Mesenteric fat pad (tissue), 1 donor: Measurements from ENCODE around the gene DISC1. TPM values are rescaled to one million over a fixed set of nuclear protein-coding genes. Genes with fewer than 3 reads are reported as not detected.
"Not testable (repeated sequence)": the region's sequence is repeated elsewhere in the genome, so short reads cannot be mapped to it uniquely, and the experiment has no call there.

Experiments used
- DNase-seq: peaks from one replicate; pipeline ENCODE4 v3.0.0-alpha.2; 2020; ENCODE audit warnings: low spot score
- total RNA-seq: library from RNA; stranded (reverse); fragmentation: NEBNext Ultra II Directional; extraction: Animal tissue kit (Norgen Biotek cat#: 25700); gene quantifications from one replicate; pipeline ENCODE4 v1.2.1, GENCODE V29; 2021
- donor health status: DM: yes; HTN: yes; CAD: no.

Gene DISC1
- total RNA-seq, 1 donor from 2014 or later, result 13.0 TPM

DNA sequence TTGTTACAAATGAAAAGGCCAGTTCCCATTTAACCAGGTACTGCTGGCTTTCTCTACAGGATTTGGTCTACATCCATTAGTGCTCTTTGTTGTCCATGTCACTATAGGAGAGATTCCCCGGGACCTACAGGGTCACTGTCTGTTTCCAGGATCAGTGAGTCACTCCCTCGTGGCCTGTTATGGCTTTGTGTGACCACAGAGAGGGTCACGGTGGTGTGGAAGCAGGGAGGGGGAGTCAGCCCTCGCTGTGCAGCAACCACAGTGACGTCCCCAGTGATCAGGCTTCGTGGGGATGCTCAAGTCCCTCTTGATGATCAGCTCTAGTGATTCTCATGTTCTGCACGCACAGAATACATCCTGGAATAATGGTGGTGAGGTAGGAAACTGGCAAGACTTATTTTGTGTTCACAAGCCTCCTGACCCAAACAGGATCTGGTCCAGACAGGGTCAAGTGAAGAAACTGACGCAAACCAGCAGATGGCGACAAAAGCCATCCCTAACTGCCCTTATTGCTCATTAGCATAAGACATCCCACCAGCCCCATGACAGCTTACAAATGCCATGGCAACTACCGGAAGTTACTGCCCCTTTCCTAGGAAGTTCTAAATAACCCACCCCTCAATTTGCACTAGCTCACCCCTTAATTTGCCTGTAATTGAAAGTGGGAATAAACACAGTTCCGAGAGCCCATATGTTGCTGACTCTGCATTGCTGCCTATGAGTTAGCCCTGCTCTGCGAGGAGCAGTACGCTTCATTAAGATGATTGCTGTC is 98.5 kb downstream of the DISC1 start:
- DNase-seq, result no peak

DNA sequence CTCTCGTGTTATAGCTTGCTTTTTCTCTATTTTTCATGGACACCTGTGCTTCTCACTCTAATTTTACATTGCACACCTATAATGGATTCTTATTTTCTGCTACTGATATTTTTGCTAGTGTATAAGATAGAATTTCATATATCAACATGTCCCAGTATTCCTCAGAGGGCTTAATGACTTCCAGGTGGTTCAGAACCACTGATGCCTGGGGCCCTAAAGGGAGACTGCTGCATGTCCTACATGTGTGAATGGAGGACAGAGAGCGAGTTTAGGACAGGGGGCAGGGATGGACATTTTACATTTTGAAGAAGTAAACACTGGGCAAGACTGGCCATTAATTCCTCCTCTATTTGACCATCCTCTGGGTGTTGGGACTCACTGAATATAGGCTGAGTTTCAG is 100.6 kb downstream of the DISC1 start:
- DNase-seq, result no peak

DNA sequence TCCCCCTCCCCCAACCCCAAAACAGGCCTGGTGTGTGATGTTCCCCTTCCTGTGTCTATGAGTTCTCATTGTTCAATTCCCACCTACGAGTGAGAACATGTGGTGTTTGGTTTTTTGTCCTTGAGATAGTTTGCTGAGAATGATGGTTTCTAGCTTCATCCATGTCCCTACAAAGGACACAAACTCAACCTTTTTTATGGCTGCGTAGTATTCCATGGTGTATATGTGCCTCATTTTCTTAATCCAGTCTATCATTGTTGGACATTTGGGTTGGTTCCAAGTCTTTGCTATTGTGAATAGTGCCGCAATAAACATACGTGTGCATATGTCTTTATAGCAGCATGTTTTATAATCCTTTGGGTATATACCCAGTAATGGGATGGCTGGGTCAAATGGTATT is 102.4 kb downstream of the DISC1 start:
- DNase-seq, result not testable (repeated sequence)

DNA sequence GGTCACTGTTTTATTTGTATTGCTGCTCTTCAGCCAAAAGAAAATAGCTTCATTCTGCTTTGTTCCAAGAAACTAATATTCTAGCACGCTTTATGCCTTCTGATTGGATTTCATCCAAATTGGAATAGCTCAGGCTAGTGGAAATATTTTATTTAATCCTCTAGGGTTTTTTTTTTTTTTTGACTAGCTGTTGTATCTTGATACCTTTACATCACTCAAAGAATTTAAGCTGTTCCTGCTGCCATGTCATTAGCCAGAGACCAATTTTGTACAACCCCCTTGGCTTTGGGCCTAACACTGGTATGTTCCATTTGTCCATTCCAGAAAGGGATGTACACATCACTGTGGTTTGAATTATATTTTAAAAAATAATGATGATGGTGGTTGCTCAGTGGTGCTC is 103.0 kb downstream of the DISC1 start:
- no peak for DNase-seq

DNA sequence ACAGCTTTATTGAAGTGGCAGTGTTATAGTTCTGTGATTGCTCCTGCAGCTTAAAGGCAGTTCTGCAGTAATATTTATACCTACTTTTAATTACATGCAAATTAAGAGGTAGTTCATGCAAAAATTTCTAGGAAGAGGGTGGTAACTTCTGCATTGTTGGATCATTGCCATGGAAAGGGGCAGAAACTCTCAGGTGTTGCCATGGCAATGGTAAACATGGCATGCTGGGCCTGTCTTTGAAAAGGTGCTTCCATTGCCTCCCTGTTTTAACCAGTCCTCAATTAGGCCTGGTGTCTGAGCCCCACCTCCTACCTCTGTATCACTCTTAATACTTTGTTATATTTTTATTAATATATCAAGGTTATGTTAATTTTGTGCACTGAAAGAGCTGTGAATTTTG is 104.7 kb downstream of the DISC1 start:
- no peak for DNase-seq

GRCh38 chr1:231733063-231733462 is 106.5 kb downstream of the DISC1 start:
- DNase-seq, result no peak

- no peak for DNase-seq
Measured at GRCh38 chr1:231733672-231734071, 107.1 kb downstream of the DISC1 start.

- DNase-seq, result no peak
Measured at GRCh38 chr1:231734417-231734816, 107.8 kb downstream of the DISC1 start.

GRCh38 chr1:231735411-231735810 is 108.8 kb downstream of the DISC1 start:
- DNase-seq, result no peak

DNA sequence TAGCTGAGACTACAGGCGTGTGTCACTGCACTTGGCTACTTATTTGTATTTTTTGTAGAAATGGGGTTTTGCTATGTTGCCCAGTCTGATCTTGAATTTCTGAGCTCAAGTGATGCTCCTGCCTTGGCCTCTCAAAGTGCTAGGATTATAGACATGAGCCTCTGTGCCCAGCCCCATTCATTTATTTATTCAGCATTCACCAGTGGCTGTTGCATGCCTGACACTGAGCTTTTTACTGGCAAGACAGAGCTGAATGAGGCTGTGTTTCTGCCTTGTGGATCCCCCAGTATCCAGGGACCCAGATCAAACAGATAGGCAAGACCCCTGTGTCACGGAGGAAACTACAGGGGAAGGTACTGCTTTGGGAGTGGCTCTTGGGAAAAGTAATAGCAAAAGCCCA is 109.4 kb downstream of the DISC1 start:
- no peak for DNase-seq

- no peak for DNase-seq
Measured at GRCh38 chr1:231736464-231736863, 109.9 kb downstream of the DISC1 start.

DNA sequence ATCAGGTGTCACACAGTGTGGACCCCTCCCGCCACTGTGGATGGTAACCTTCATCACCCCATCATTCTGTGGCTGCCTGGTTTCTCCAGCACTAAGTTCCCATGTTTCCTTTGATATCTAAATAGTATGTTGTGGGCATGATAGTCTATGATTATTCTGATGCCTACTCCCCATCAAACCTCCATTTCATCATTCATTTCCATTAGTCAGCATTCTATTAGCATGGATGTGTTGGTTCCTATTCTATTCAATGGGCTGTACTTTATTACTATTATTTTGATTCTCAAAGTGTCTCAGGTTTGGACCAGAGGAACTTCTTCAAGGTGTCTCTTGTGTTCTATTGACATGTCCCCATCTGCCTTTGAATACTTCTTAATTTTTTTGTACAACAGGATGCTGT is 112.0 kb downstream of the DISC1 start:
- no peak for DNase-seq

GRCh38 chr1:231743966-231744365 is 117.4 kb downstream of the DISC1 start:
- no peak for DNase-seq

DNA sequence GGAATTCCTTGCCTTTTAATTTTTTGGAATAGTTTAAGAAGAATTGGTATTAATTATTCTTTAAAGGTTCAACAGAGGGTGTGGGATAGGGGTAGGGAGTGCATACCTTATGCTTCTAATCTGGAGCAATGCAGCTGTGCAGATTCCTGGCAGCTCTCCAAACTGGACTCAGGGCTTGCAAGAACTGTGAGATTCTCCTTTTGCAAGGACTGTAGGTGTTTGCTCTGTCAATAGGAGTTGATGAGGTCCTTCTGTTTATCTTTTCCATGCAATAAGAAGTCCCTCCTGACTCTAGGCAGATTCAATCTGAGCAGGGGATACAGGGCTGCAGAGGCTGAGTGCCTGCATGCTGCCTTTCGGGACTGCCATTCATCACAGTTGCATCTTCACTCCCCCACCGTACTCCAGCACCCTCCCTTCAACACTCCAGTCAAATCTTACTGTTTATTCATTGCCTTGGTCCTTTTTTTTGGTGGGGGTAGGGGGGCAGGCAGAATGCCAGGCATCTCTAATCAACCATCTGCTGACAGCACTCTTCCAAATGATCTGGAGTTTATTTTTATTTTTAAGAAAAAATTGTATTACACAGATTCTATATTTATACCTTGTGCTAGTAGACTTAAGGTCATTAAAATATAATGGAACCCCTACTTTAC is 122.3 kb downstream of the DISC1 start:
- no peak for DNase-seq

DNA sequence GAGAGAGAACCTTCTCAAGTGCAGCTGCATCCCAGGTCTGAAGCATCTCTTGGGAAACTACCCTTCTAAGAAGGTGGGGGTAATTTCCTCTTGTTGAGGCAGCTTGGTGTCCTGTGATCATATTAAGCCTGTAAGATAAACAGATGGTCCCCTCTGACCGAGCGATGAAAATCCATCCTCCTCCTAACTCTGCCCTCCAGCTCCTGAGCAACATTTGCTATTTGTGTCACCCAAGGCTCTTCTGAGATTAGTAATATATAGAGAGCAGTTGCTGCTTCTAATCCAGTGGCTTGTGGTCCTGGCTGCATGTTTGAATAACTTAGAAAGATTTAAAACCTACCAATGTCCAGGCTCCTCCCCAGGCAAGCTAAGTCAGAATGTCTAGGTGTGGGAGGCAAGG is 123.7 kb downstream of the DISC1 start:
- no peak for DNase-seq

DNA sequence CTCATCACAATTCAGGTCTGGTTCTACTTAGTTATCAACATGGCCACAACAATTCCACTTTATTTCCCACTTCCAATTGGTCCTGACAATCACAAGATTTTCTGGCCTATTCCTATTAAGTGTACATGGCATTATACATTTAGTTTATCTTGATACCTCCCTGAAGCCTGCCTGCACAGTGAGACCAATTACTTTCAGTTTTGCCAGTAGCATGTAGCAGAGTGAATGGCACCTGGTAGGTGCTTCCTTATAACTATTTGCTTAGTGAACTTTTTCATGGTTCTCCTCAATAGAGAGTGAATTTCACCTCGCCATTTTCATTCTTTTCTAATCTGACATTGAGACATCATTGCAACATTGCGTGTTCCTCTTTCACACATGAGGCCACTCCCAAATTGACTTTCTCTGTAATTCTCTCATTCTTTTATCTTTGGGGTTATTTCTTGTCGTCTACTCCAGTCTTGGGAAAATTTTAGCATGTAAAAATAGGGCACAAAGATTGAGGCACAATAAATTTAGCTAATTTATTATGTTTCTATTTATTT is 124.3 kb downstream of the DISC1 start:
- DNase-seq, result no peak

- no peak for DNase-seq
Measured at GRCh38 chr1:231751415-231751814, 124.8 kb downstream of the DISC1 start.

DNA sequence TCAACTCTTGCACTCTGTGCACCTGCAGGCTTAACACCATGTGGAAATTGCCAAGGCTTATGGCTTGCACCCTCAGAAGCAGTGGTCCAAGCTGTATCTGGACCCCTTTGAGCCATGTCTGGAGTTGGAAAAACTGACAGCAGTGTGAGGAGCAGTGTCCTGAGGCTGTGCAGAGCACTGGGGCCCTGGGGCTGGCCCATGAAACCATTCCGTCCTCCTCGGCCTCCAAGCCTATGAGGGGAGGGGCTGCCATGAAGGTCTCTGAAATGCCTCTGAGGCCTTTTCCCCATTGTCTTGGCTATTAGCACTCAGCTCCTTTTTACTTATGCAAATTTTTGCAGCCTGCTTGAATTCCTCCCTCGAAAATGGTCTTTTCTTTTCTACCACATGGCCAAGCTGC is 126.7 kb downstream of the DISC1 start:
- no peak for DNase-seq

GRCh38 chr1:231757101-231757404 is 130.5 kb downstream of the DISC1 start:
- DNase-seq, result no peak

DNA sequence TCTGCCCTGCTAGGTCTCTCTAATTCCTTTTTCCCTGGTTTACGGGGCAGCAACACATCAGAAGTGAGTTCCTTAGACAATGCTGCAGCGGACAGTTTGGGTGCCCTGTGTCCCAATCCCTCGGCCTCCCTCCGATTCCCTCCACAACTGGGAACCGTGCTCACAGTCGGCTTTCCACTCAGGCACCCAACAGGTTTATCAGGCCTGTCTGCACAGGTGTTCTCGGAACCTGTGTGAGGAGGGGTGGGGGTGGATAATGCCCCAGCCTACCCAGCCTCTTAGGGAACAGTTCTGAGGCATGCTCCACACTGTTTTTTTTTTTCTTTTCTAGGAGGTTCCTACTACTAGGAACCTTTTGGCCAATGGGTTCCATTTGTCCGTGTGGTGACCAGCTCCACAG is 131.2 kb downstream of the DISC1 start:
- no peak for DNase-seq

DNA sequence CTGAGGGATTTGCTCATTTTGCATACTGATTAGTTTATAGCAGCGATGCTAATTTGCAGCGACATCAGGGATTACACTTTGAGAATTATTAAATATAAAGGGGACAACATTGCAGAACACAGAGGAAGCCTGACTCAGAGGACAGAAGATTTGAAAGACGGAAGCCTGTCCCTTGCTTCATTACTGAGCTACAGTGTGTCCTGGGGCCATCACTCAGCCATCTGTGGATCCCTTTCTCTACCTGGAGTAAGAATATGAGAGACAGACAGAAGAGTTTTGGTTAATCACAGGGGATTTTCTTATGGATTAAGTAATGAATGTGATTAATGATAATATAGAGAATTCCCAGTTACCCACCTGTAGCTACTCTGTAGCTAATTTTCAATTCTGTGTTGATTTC is 134.7 kb downstream of the DISC1 start:
- no peak for DNase-seq

- DNase-seq, result no peak
Measured at GRCh38 chr1:231761747-231762541, 135.4 kb downstream of the DISC1 start.
